SK-N-SH (cell line): ENCODE data around the gene SLC2A5. TPM values are rescaled to one million over a fixed set of nuclear protein-coding genes. Genes with fewer than 3 reads are reported as not detected.

Source experiments
- CTCF ChIA-PET: fragments of 300-600, 350-600 bp; formaldehyde crosslinking; extraction: SDS; loops from one replicate; lab custom pipeline; 2021; lab: Yijun Ruan, JAX
- POLR2A ChIA-PET: fragments of 350-600 bp; sonication (Branson Sonifier 250); formaldehyde crosslinking; extraction: SDS; loops from one replicate; lab custom pipeline; 2020; ENCODE audit warnings: antibody characterized with exemption, inconsistent platforms; lab: Yijun Ruan, JAX
- DNase-seq: peaks from one replicate; pipeline ENCODE4 v3.0.0; 2012
- H2AFZ ChIP-seq: fragments of 200-600 bp; sonication (generic); 2 replicates; pipeline ENCODE4 v1.8.1; 2016; ENCODE audit warnings: antibody characterized with exemption, mild to moderate bottlenecking, low read depth
- H3F3A ChIP-seq: fragments of 200-600 bp; sonication (generic); replicated peaks from 2 replicates; pipeline ENCODE3; 2016; ENCODE audit warnings: antibody characterized with exemption, mild to moderate bottlenecking; ENCODE audit not compliant: insufficient read depth
- H3K27ac ChIP-seq, 2 experiments: fragments of 200-500 bp in 1 of 2; fragments of 200-600 bp in 1 of 2; sonication (Bioruptor generic) in 1 of 2; sonication (generic), shearing (Covaris generic) in 1 of 2; 2 replicates each; pipeline versions ENCODE4 v1.5.1 to v1.6.1; 2014 to 2016; ENCODE audit warnings: low read depth in 2 of 2, inconsistent platforms in 1 of 2, low read length in 1 of 2, mild to moderate bottlenecking in 1 of 2, mixed read lengths in 1 of 2
- H3K27me3 ChIP-seq: fragments of 200-600 bp; sonication (generic), shearing (Covaris generic); 2 replicates; pipeline ENCODE4 v1.6.1; 2016; ENCODE audit warnings: mixed run types; ENCODE audit not compliant: insufficient read depth
- H3K36me3 ChIP-seq, 2 experiments: fragments of 200-500 bp in 1 of 2; fragments of 200-600 bp in 1 of 2; sonication (Bioruptor generic) in 1 of 2; sonication (generic) in 1 of 2; replicated peaks in 1 of 2; 2 replicates each; pipeline versions ENCODE3 to v1.5.1; 2014 to 2016; ENCODE audit warnings: low read length in 1 of 2, mild to moderate bottlenecking in 1 of 2; ENCODE audit not compliant: insufficient read depth in 2 of 2, control insufficient read depth in 1 of 2
- H3K4me1 ChIP-seq, 2 experiments: fragments of 200-500 bp in 1 of 2; fragments of 200-600 bp in 1 of 2; sonication (Bioruptor generic) in 1 of 2; sonication (generic), shearing (Covaris generic) in 1 of 2; 2 replicates each; pipeline versions ENCODE4 v1.5.1 to v1.6.1; 2014 to 2016; ENCODE audit warnings: low read depth in 1 of 2, low read length in 1 of 2, mixed run types in 1 of 2; ENCODE audit not compliant: insufficient read depth in 2 of 2, control insufficient read depth in 1 of 2
- H3K4me2 ChIP-seq: fragments of 200-600 bp; sonication (generic), shearing (Covaris generic); 2 replicates; pipeline ENCODE4 v1.6.1; 2017; ENCODE audit warnings: mixed run types
- H3K4me3 ChIP-seq, 2 experiments: fragments of 200-500 bp in 1 of 2; fragments of 200-600 bp in 1 of 2; sonication (Bioruptor generic) in 1 of 2; sonication (generic), shearing (Covaris generic) in 1 of 2; 2 replicates each; pipeline versions ENCODE4 v1.5.1 to v1.8.1; 2014 to 2016; ENCODE audit warnings: low read depth in 2 of 2, inconsistent platforms in 1 of 2, low read length in 1 of 2, mild to moderate bottlenecking in 1 of 2, mixed read lengths in 1 of 2, moderate library complexity in 1 of 2
- H3K79me2 ChIP-seq: fragments of 200-600 bp; sonication (generic); 2 replicates; pipeline ENCODE4 v1.8.1; 2017; ENCODE audit warnings: mild to moderate bottlenecking; ENCODE audit not compliant: insufficient read depth
- H3K9ac ChIP-seq: fragments of 200-600 bp; sonication (generic); 2 replicates; pipeline ENCODE4 v1.6.1; 2017; ENCODE audit warnings: mixed run types
- H3K9me2 ChIP-seq: fragments of 200-600 bp; sonication (generic); 2 replicates; pipeline ENCODE4 v1.6.1; 2017; ENCODE audit warnings: mixed run types
- H3K9me3 ChIP-seq: fragments of 200-600 bp; sonication (generic); 2 replicates; pipeline ENCODE4 v1.6.1; 2017; ENCODE audit warnings: mixed run types, mild to moderate bottlenecking, moderate library complexity
- H4K20me1 ChIP-seq: fragments of 200-600 bp; sonication (generic); 2 replicates; pipeline ENCODE4 v1.6.1; 2017; ENCODE audit warnings: mild to moderate bottlenecking, mixed run types; ENCODE audit not compliant: insufficient read depth
- EP300 ChIP-seq, 2 experiments: IDR thresholded peaks; 2 replicates each; pipeline versions ENCODE4 v1.4.0 to v1.6.1; 2012; ENCODE audit warnings: borderline replicate concordance in 1 of 2, low read depth in 1 of 2, low read length in 1 of 2
- EZH2phosphoT487 ChIP-seq: fragments of 200-600 bp; sonication (generic); IDR thresholded peaks from 2 replicates; pipeline ENCODE4 v1.6.1; 2017; ENCODE audit warnings: low read depth, mixed run types, mild to moderate bottlenecking, antibody characterized with exemption, moderate library complexity, borderline replicate concordance
- FOXM1 ChIP-seq: IDR thresholded peaks from 2 replicates; pipeline ENCODE4 v1.4.0; 2012; ENCODE audit warnings: low read depth, mild to moderate bottlenecking
- GABPA ChIP-seq: IDR thresholded peaks from 2 replicates; pipeline ENCODE4 v1.4.0; 2012; ENCODE audit warnings: low read depth, mild to moderate bottlenecking
- MEF2A ChIP-seq: IDR thresholded peaks from 2 replicates; pipeline ENCODE4 v1.4.0; 2012; ENCODE audit warnings: low read depth, borderline replicate concordance
- NRF1 ChIP-seq: IDR thresholded peaks from 2 replicates; pipeline ENCODE4 v1.6.1; 2012; ENCODE audit warnings: low read depth, mild to moderate bottlenecking, low read length
- RAD21 ChIP-seq: IDR thresholded peaks from 2 replicates; pipeline ENCODE4 v1.6.1; 2012; ENCODE audit warnings: mild to moderate bottlenecking, low read length
- RCOR1 ChIP-seq: fragments of 150-350 bp; IDR thresholded peaks from 2 replicates; pipeline ENCODE4 v1.6.1; 2017; ENCODE audit warnings: antibody characterized with exemption, low read length
- RFX5 ChIP-seq: IDR thresholded peaks from 2 replicates; pipeline ENCODE4 v1.6.1; 2012; ENCODE audit warnings: mild to moderate bottlenecking, improper control_type of control experiment, low read length
- RXRA ChIP-seq: IDR thresholded peaks from 2 replicates; pipeline ENCODE4 v1.4.0; 2012; ENCODE audit warnings: low read depth, mild to moderate bottlenecking, borderline replicate concordance
- TCF12 ChIP-seq: IDR thresholded peaks from 2 replicates; pipeline ENCODE4 v1.4.0; 2012
- TEAD4 ChIP-seq: IDR thresholded peaks from 2 replicates; pipeline ENCODE4 v1.4.0; 2012; ENCODE audit warnings: mild to moderate bottlenecking, borderline replicate concordance; ENCODE audit not compliant: insufficient read depth
- WGBS: methylation state at CpG from one replicate; pipeline ENCODE4 v1.1.6; 2017; ENCODE audit warnings: low lambda C conversion rate; 5-methylcytosine and 5-hydroxymethylcytosine counted together
- polyA plus RNA-seq, 3 experiments: library from polyadenylated mRNA; depleted of rRNA; stranded (reverse); fragments of >200 nt; gene quantifications; 2 replicates each; pipeline ENCODE4 v1.2.3, GENCODE V29; 2012
- TF ChIP-seq, protein P1 (sequence below): fragments of 200-600 bp; sonication (generic); IDR thresholded peaks from 2 replicates; pipeline ENCODE4 v1.6.1; 2017; ENCODE audit warnings: antibody characterized with exemption, mild to moderate bottlenecking, moderate library complexity
- TF ChIP-seq, protein P2 (sequence below): IDR thresholded peaks from 2 replicates; pipeline ENCODE4 v1.4.0; 2012; ENCODE audit warnings: low read depth, borderline replicate concordance
- TF ChIP-seq, protein P3 (sequence below): IDR thresholded peaks from 2 replicates; pipeline ENCODE4 v1.4.0; 2012; ENCODE audit warnings: low read depth
- TF ChIP-seq, protein P4 (sequence below): IDR thresholded peaks from 2 replicates; pipeline ENCODE4; 2012

SLC2A5 gene
- polyA plus RNA-seq, 1 of the 3 experiments (the other 2 are of a cell fraction), result 0.02 TPM

DNA sequence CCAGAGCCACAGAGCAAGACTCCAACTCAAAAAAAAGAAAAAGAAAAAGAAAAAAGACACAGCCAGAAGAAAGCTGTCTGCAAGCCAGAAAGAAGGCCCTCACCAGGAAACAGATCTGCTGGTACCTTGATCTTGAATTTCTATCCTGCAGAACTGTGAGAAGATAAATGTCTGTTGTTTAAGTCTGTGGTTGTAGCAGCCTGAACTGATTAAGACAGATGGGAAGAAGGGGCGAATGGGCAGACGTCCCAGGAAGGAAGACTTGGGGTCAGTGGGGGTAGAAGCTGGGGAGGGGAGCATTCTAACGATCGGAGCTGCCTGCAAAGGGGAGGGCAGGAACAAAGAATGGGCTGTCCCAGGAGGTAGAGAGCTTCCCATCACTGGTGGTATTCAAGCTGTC is 49.5 kb downstream of the SLC2A5 start:
- Histone ChIP-seq H3K9me3 (no peaks in the 10 kb centered on the region), H3K4me2 (no peak overlapping the region), H2AFZ (no peak overlapping the region), H3K27ac (no peak overlapping the region)
- whole genome bisulfite sequencing, result 44% methylated on average over 4 of the region's 4 CpGs
- TF ChIP-seq MEF2A (no peak), RCOR1 (no peak), EP300 (IDR thresholded peaks at IDR 0.05; ENCODE audit: borderline replicate concordance in 1 of 2, low read depth in 1 of 2, low read length in 1 of 2) (no peak)
- TF ChIP-seq, protein P1, sequence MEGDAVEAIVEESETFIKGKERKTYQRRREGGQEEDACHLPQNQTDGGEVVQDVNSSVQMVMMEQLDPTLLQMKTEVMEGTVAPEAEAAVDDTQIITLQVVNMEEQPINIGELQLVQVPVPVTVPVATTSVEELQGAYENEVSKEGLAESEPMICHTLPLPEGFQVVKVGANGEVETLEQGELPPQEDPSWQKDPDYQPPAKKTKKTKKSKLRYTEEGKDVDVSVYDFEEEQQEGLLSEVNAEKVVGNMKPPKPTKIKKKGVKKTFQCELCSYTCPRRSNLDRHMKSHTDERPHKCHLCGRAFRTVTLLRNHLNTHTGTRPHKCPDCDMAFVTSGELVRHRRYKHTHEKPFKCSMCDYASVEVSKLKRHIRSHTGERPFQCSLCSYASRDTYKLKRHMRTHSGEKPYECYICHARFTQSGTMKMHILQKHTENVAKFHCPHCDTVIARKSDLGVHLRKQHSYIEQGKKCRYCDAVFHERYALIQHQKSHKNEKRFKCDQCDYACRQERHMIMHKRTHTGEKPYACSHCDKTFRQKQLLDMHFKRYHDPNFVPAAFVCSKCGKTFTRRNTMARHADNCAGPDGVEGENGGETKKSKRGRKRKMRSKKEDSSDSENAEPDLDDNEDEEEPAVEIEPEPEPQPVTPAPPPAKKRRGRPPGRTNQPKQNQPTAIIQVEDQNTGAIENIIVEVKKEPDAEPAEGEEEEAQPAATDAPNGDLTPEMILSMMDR, result no peak
- TF ChIP-seq, all 33 proteins: peak for 0
- Histone ChIP-seq H3K4me1 (no peaks in the 10 kb centered on the region), H3K9ac (no peak overlapping the region), H3K79me2 (no peaks in the 10 kb centered on the region), H4K20me1 (no peaks in the 10 kb centered on the region), H3K9me2 (no peaks in the 10 kb centered on the region), H3K27me3 (no peaks in the 10 kb centered on the region), H3F3A (no peaks in the 10 kb centered on the region), H3K36me3 (no peaks in the 10 kb centered on the region), H3K4me3 (no peak overlapping the region)
- ChIA-PET POLR2A (no interaction called here), CTCF (interaction anchor here (0.6 kb wide), 1 partner anchor 15 kb away, joined by 3 read pairs; no protein-coding TSS in a partner anchor)
- no peak for DNase-seq

DNA sequence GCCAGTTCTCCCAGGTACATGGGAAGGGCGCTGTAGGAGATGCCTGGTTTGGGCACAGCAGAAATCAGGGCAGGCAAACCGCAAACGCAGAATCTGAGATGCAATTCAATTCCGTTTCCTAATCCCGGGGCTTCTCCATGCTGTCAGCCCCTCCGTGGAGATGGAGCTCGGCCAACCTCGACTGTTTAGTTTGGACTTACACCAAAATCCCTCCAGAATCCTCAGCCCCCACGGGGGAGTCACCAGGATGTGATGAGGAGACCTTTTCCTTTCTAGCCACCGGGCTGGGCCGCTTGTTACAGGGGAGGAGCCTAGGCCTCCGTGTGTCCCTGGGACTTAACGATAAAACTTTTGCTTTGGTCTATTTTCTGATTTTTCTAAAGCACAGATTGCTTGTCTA is 51.1 kb downstream of the SLC2A5 start:
- Histone ChIP-seq H3K27ac (no peak overlapping the region), H3K36me3 (no peaks in the 10 kb centered on the region), H3K4me2 (no peak overlapping the region), H4K20me1 (no peaks in the 10 kb centered on the region), H3K79me2 (no peaks in the 10 kb centered on the region), H3K9ac (no peak overlapping the region), H3K4me1 (no peaks in the 10 kb centered on the region)
- POLR2A ChIA-PET, result no interaction called here
- 88% methylated on average over 9 of the region's 13 CpGs for WGBS
- no peak for TF ChIP-seq GABPA
- TF ChIP-seq TEAD4, result no peak
- TF ChIP-seq, all 33 proteins: peak for 0
- no peak for DNase-seq
- CTCF ChIA-PET, result interaction anchor here (0.9 to 1.0 kb wide), 2 partner anchors 52 to 101 kb away, joined by 3 read pairs; no protein-coding TSS in a partner anchor
- H2AFZ ChIP-seq, result no peak overlapping the region
- H3K9me2 ChIP-seq, result no peaks in the 10 kb centered on the region
- no peaks in the 10 kb centered on the region for H3K27me3 ChIP-seq
- no peaks in the 10 kb centered on the region for H3F3A ChIP-seq
- H3K4me3 ChIP-seq, result no peak overlapping the region
- no peaks in the 10 kb centered on the region for H3K9me3 ChIP-seq

DNA sequence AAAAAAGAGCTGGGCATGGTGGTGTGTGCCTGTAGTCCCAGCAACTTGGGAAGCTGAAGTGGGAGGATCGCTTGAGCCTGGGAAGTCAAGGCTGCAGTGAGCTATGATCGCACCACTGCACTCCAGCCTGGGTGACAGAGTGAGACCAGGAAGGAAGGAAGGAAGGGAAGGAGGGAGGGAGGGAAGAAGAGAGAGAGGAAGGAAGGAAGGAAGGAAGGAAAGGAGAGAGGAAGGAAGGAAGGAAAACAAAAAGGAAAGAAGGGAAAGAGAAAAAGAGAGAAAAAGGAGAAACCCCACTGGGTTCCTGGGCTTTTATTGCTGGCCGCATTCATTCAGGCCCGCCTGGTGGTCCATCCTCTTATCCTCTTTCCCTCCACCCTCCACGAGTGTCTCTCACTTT is 53.0 kb downstream of the SLC2A5 start:
- Histone ChIP-seq H3K9ac (no peak overlapping the region), H3F3A (no peaks in the 10 kb centered on the region), H3K79me2 (no peaks in the 10 kb centered on the region), H3K4me2 (no peak overlapping the region), H3K27me3 (no peaks in the 10 kb centered on the region), H4K20me1 (no peaks in the 10 kb centered on the region), H3K36me3 (no peaks in the 10 kb centered on the region), H3K4me3 (no peak overlapping the region), H2AFZ (no peak overlapping the region), H3K27ac (no peak overlapping the region), H3K9me3 (no peaks in the 10 kb centered on the region), H3K4me1 (no peaks in the 10 kb centered on the region), H3K9me2 (no peaks in the 10 kb centered on the region)
- WGBS, result 77% methylated on average over 5 of the region's 5 CpGs
- DNase-seq, result no peak
- TF ChIP-seq FOXM1 (no peak), NRF1 (no peak), RFX5 (no peak), RCOR1 (no peak), RXRA (no peak), RAD21 (no peak), EZH2phosphoT487 (no peak), TCF12 (no peak), GABPA (no peak)
- TF ChIP-seq, protein P2, sequence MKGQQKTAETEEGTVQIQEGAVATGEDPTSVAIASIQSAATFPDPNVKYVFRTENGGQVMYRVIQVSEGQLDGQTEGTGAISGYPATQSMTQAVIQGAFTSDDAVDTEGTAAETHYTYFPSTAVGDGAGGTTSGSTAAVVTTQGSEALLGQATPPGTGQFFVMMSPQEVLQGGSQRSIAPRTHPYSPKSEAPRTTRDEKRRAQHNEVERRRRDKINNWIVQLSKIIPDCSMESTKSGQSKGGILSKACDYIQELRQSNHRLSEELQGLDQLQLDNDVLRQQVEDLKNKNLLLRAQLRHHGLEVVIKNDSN, result no peak
- TF ChIP-seq, protein P3, sequence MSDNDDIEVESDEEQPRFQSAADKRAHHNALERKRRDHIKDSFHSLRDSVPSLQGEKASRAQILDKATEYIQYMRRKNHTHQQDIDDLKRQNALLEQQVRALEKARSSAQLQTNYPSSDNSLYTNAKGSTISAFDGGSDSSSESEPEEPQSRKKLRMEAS, result no peak
- TF ChIP-seq, protein P4, sequence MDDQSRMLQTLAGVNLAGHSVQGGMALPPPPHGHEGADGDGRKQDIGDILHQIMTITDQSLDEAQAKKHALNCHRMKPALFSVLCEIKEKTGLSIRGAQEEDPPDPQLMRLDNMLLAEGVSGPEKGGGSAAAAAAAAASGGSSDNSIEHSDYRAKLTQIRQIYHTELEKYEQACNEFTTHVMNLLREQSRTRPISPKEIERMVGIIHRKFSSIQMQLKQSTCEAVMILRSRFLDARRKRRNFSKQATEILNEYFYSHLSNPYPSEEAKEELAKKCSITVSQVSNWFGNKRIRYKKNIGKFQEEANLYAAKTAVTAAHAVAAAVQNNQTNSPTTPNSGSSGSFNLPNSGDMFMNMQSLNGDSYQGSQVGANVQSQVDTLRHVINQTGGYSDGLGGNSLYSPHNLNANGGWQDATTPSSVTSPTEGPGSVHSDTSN, result no peak
- ChIA-PET CTCF (interaction anchor here (1.9 kb wide), 1 partner anchor 11 kb away, joined by 5 read pairs; no protein-coding TSS in a partner anchor), POLR2A (no interaction called here)
